Fibroblast of upper back skin (primary cell): ENCODE data around the gene KRT4.

Experiments
- DNase-seq: peaks from one replicate; pipeline ENCODE4 v3.0.0-alpha.2; 2013

KRT4 gene

GRCh38 chr12:52836491-52837412 lies 22.8 kb upstream of the KRT4 start:
- DNase-seq, result no peak

GRCh38 chr12:52836042-52836466 lies 22.1 kb upstream of the KRT4 start:
- DNase-seq, result peak; percentile 32

- DNase-seq, result no peak
Measured at GRCh38 chr12:52835271-52836041, 21.5 kb upstream of the KRT4 start.

GRCh38 chr12:52834727-52835001 lies 20.7 kb upstream of the KRT4 start:
- no peak for DNase-seq

- no peak for DNase-seq
Measured at GRCh38 chr12:52833922-52834726, 20.2 kb upstream of the KRT4 start, which contains the start of gene KRT79. TSS of gene KRT79 (minus strand) at chr12:52834311. CDS start at chr12:52834260, 51 bp downstream.

GRCh38 chr12:52832985-52833905 lies 19.3 kb upstream of the KRT4 start:
- no peak for DNase-seq

GRCh38 chr12:52832451-52832850 lies 18.5 kb upstream of the KRT4 start:
- DNase-seq, result no peak

- DNase-seq, result no peak
Measured at GRCh38 chr12:52831251-52831650, 17.3 kb upstream of the KRT4 start.

GRCh38 chr12:52829986-52830770 lies 16.3 kb upstream of the KRT4 start:
- no peak for DNase-seq

GRCh38 chr12:52828591-52829021 lies 14.7 kb upstream of the KRT4 start:
- DNase-seq, result no peak

- DNase-seq, result no peak
Measured at GRCh38 chr12:52828156-52828555, 14.2 kb upstream of the KRT4 start.

GRCh38 chr12:52827499-52828090 lies 13.7 kb upstream of the KRT4 start:
- DNase-seq, result no peak

GRCh38 chr12:52826611-52827498 lies 12.9 kb upstream of the KRT4 start:
- no peak for DNase-seq

- DNase-seq, result no peak
Measured at GRCh38 chr12:52825961-52826360, 12.0 kb upstream of the KRT4 start.

GRCh38 chr12:52824741-52825410 lies 11.0 kb upstream of the KRT4 start:
- no peak for DNase-seq

- no peak for DNase-seq
Measured at GRCh38 chr12:52823761-52824450, 10.0 kb upstream of the KRT4 start.

- no peak for DNase-seq
Measured at GRCh38 chr12:52822771-52823510, 9.0 kb upstream of the KRT4 start.
